GM23338 (cell line): ENCODE results near the gene VPS37B. TPM values are rescaled to one million over a fixed set of nuclear protein-coding genes. Genes with fewer than 3 reads are reported as not detected.

Experiments
- ATAC-seq: fragments of 200-7000 bp; cut with Tn5 transposase; 3 replicates; pipeline ENCODE4 v1.9.1; 2020
- DNase-seq: peaks from one replicate; pipeline ENCODE4 v3.0.0-alpha.2; 2015; ENCODE audit warnings: low spot score
- H2AFZ ChIP-seq: fragments of 200-600 bp; sonication (generic); 2 replicates; pipeline ENCODE4 v1.8.0; 2016; ENCODE audit warnings: antibody characterized with exemption, mild to moderate bottlenecking, moderate library complexity
- H3F3A ChIP-seq: fragments of 200-600 bp; sonication (generic); replicated peaks from 2 replicates; pipeline ENCODE4 v1.8.0; 2017; ENCODE audit warnings: antibody characterized with exemption, mixed run types, low read depth
- H3K27ac ChIP-seq: fragments of 200-600 bp; sonication (generic); 2 replicates; pipeline ENCODE4 v1.6.1; 2016; ENCODE audit warnings: low read depth
- H3K27me3 ChIP-seq: fragments of 200-600 bp; sonication (generic); 2 replicates; pipeline ENCODE4 v1.8.0; 2016; ENCODE audit warnings: mild to moderate bottlenecking, mixed run types, moderate library complexity; ENCODE audit not compliant: insufficient read depth
- H3K36me3 ChIP-seq: fragments of 200-600 bp; sonication (generic); 2 replicates; pipeline ENCODE4 v1.8.0; 2016; ENCODE audit warnings: mild to moderate bottlenecking; ENCODE audit not compliant: insufficient read depth
- H3K4me1 ChIP-seq: fragments of 200-600 bp; sonication (generic); 2 replicates; pipeline ENCODE4 v1.8.0; 2016; ENCODE audit warnings: mild to moderate bottlenecking, moderate library complexity; ENCODE audit not compliant: insufficient read depth
- H3K4me2 ChIP-seq: fragments of 200-600 bp; sonication (generic); 2 replicates; pipeline ENCODE4 v1.7.1; 2017; ENCODE audit warnings: mixed run types
- H3K4me3 ChIP-seq: fragments of 200-600 bp; sonication (generic); 2 replicates; pipeline ENCODE4 v1.6.1; 2016; ENCODE audit warnings: mixed run types
- H3K79me2 ChIP-seq: fragments of 200-600 bp; sonication (generic); replicated peaks from 2 replicates; pipeline ENCODE4 v1.8.0; 2017; ENCODE audit warnings: mild to moderate bottlenecking; ENCODE audit not compliant: insufficient read depth
- H3K9me2 ChIP-seq: fragments of 200-600 bp; sonication (generic); 2 replicates; pipeline ENCODE4 v1.8.0; 2017; ENCODE audit not compliant: insufficient read depth
- H4K20me1 ChIP-seq: fragments of 200-600 bp; sonication (generic); replicated peaks from 2 replicates; pipeline ENCODE4 v1.8.0; 2017; ENCODE audit warnings: mild to moderate bottlenecking; ENCODE audit not compliant: insufficient read depth
- H3K27ac Mint-ChIP-seq: 2 replicates; pipeline ENCODE4 v1.8.0; 2020; ENCODE audit warnings: inconsistent platforms, mild to moderate bottlenecking, moderate library complexity, mixed read lengths
- H3K27me3 Mint-ChIP-seq: 3 replicates; pipeline ENCODE4 v1.8.0; 2022; ENCODE audit warnings: low read depth, mild to moderate bottlenecking, moderate library complexity, mixed read lengths, inconsistent platforms; ENCODE audit not compliant: insufficient read depth, poor library complexity
- H3K36me3 Mint-ChIP-seq: 3 replicates; pipeline ENCODE4 v1.8.0; 2021; ENCODE audit warnings: low read depth, mild to moderate bottlenecking, inconsistent platforms, moderate library complexity, mixed read lengths
- H3K4me1 Mint-ChIP-seq: 3 replicates; pipeline ENCODE4 v1.8.0; 2020; ENCODE audit warnings: mild to moderate bottlenecking, inconsistent platforms, mixed read lengths
- H3K4me3 Mint-ChIP-seq: 3 replicates; pipeline ENCODE4 v1.8.0; 2021; ENCODE audit warnings: moderate library complexity, mild to moderate bottlenecking, inconsistent platforms, mixed read lengths
- H3K9me3 Mint-ChIP-seq: 3 replicates; pipeline ENCODE4 v1.8.0; 2020; ENCODE audit warnings: moderate library complexity, mild to moderate bottlenecking, inconsistent platforms, mixed read lengths
- CTCF ChIP-seq, 2 experiments: fragments of 200-600 bp in 1 of 2; sonication (generic) in 1 of 2; conservative IDR thresholded peaks; 2 replicates each; pipeline versions ENCODE4 v1.5.1 to v1.6.1; 2016 to 2017; ENCODE audit warnings: antibody characterized with exemption in 2 of 2, low read depth in 2 of 2, mild to moderate bottlenecking in 2 of 2, moderate library complexity in 1 of 2
- ETS1 ChIP-seq: IDR thresholded peaks from 2 replicates; pipeline ENCODE4 v1.6.1; 2016; ENCODE audit warnings: antibody characterized with exemption
- STAT1 ChIP-seq: IDR thresholded peaks from one replicate; pipeline ENCODE4 v1.6.1; 2016; ENCODE audit warnings: antibody characterized with exemption; ENCODE audit not compliant: unreplicated experiment
- ZNF114 ChIP-seq: fragments of 250-450 bp; sonication (Bioruptor Pico); IDR thresholded peaks from 2 replicates; pipeline ENCODE4 v1.5.0; 2020; ENCODE audit warnings: mild to moderate bottlenecking, moderate library complexity
- ZNF462 ChIP-seq: fragments of 250-450 bp; sonication (Bioruptor Pico); IDR thresholded peaks from 2 replicates; pipeline ENCODE4 v1.5.0; 2020; ENCODE audit warnings: mild to moderate bottlenecking, moderate library complexity
- polyA plus RNA-seq: library from polyadenylated mRNA; unstranded; fragments of >200 nt; fragmentation: Nextera tagmentation; extraction: Ambion mirVana; gene quantifications from 2 replicates; pipeline ENCODE4 v1.2.1, GENCODE V29; 2016
- total RNA-seq: library from RNA; depleted of rRNA; stranded (reverse); fragments of >200 nt; shearing (Covaris generic); gene quantifications from 2 replicates; pipeline ENCODE4 v1.2.3, GENCODE V29; 2014

The VPS37B gene
- total and polyA plus RNA-seq, 2 experiments from 2014 or later = 6.7 to 10.9 TPM

GRCh38 chr12:122867691-122868461 lies 28.0 kb downstream of the VPS37B start:
- Mint-ChIP-seq H3K4me3 (no peak overlapping the region), H3K27ac (no peak overlapping the region), H3K9me3 (no peaks in the 10 kb centered on the region), H3K4me1 (peaks cover 11% of the 10 kb centered on the region), H3K27me3 (peaks cover 71% of the 10 kb centered on the region), H3K36me3 (peaks cover 38% of the 10 kb centered on the region)
- no peaks in the 10 kb centered on the region for H3K79me2 ChIP-seq
- no peaks in the 10 kb centered on the region for H3K9me2 ChIP-seq
- no peaks in the 10 kb centered on the region; the same call in 1 of the 2 replicates for H3F3A ChIP-seq
- peak; percentile 84 for DNase-seq
- H3K27ac ChIP-seq = no peak overlapping the region
- no peak overlapping the region for H2AFZ ChIP-seq
- no peaks in the 10 kb centered on the region for H3K36me3 ChIP-seq
- ATAC-seq = peak; percentile 75
- no peak for TF ChIP-seq STAT1
- TF ChIP-seq ZNF114 (CRISPR knock-in tag) = no peak
- peak; percentile 47 to 78 for TF ChIP-seq CTCF (conservative IDR thresholded peaks at IDR 0.05; ENCODE audit: low read depth in 2 of 2)
- no peak for TF ChIP-seq ZNF462 (CRISPR knock-in tag)
- no peak for TF ChIP-seq ETS1
- peaks cover 54% of the 10 kb centered on the region for H4K20me1 ChIP-seq
- H3K4me3 ChIP-seq = no peak overlapping the region
- H3K4me2 ChIP-seq = no peak overlapping the region
- H3K4me1 ChIP-seq = peaks cover 10% of the 10 kb centered on the region
- H3K27me3 ChIP-seq = peaks cover 49% of the 10 kb centered on the region
